Left ventricle myocardium inferior (tissue), 1 donor: ENCODE results near the gene MARCHF4. TPM values are rescaled to one million over a fixed set of nuclear protein-coding genes. Genes with fewer than 3 reads are reported as not detected.

ENCODE experiments used
- DNase-seq: peaks from one replicate; pipeline ENCODE4 v3.0.0-alpha.2; 2020
- H3K27ac ChIP-seq: fragments of 200-600 bp; replicated peaks from 2 replicates; pipeline ENCODE4 v1.8.0; 2021
- H3K27me3 ChIP-seq: fragments of 200-600 bp; 2 replicates; pipeline ENCODE4 v1.8.0; 2021; ENCODE audit warnings: low read depth
- H3K36me3 ChIP-seq: fragments of 200-600 bp; 2 replicates; pipeline ENCODE4 v1.8.0; 2021
- H3K4me1 ChIP-seq: fragments of 200-600 bp; 2 replicates; pipeline ENCODE4 v1.8.0; 2021
- H3K4me3 ChIP-seq: fragments of 200-600 bp; 2 replicates; pipeline ENCODE4 v1.8.0; 2021; ENCODE audit warnings: mild to moderate bottlenecking, moderate library complexity
- H3K9me3 ChIP-seq: fragments of 200-600 bp; replicated peaks from 2 replicates; pipeline ENCODE4 v1.8.0; 2021
- intact Hi-C: fragments of 100-400 bp; cut with micrococcal nuclease; formaldehyde crosslinking; loops from one replicate; pipeline ENCODE4 v1.11.0; 2022
- total RNA-seq: library from RNA; stranded (reverse); fragmentation: NEBNext Ultra II Directional; extraction: Animal tissue kit (Norgen Biotek cat#: 25700); gene quantifications from one replicate; pipeline ENCODE4 v1.2.1, GENCODE V29; 2021
- TF ChIP-seq, protein P1 (sequence below): fragments of 200-600 bp; IDR thresholded peaks from 2 replicates; pipeline ENCODE4 v1.8.0; 2021; ENCODE audit warnings: antibody characterized with exemption, mild to moderate bottlenecking, borderline replicate concordance
- donor health status: DM: no; HTN: yes; CAD: no; lungs with severe emphysema.

The MARCHF4 gene
- total RNA-seq, 1 donor from 2014 or later = 0.08 TPM

DNA sequence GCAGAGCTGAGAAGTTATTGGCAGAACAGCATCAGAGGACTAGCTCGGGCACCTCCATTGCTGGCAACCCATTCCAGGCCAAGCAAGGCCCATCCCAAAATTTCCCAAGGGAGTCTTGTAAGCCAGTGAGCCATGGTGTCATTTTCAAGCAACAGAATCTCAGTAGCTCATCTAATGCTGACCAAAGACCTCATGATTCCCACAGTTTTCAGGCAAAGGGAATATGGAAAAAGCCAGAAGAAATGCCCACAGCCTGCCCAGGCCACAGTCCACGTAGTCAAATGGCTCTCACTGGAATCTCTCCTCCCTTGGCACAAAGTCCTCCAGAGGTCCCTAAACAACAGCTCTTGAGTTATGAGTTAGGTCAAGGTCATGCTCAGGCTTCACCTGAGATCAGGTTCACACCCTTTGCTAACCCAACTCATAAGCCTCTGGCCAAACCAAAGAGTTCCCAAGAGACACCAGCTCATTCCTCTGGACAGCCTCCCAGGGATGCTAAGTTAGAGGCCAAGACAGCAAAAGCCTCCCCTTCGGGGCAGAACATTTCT lies 42.6 kb upstream of the MARCHF4 start:
- Histone ChIP-seq H3K27me3 (no peaks in the 10 kb centered on the region), H3K27ac (no peak overlapping the region), H3K4me3 (no peak overlapping the region), H3K9me3 (no peaks in the 10 kb centered on the region), H3K4me1 (peaks cover 34% of the 10 kb centered on the region), H3K36me3 (peaks cover 36% of the 10 kb centered on the region)
- TF ChIP-seq, protein P1, sequence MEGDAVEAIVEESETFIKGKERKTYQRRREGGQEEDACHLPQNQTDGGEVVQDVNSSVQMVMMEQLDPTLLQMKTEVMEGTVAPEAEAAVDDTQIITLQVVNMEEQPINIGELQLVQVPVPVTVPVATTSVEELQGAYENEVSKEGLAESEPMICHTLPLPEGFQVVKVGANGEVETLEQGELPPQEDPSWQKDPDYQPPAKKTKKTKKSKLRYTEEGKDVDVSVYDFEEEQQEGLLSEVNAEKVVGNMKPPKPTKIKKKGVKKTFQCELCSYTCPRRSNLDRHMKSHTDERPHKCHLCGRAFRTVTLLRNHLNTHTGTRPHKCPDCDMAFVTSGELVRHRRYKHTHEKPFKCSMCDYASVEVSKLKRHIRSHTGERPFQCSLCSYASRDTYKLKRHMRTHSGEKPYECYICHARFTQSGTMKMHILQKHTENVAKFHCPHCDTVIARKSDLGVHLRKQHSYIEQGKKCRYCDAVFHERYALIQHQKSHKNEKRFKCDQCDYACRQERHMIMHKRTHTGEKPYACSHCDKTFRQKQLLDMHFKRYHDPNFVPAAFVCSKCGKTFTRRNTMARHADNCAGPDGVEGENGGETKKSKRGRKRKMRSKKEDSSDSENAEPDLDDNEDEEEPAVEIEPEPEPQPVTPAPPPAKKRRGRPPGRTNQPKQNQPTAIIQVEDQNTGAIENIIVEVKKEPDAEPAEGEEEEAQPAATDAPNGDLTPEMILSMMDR = no peak
- intact Hi-C loops = no loop called here
- no peak for DNase-seq

DNA sequence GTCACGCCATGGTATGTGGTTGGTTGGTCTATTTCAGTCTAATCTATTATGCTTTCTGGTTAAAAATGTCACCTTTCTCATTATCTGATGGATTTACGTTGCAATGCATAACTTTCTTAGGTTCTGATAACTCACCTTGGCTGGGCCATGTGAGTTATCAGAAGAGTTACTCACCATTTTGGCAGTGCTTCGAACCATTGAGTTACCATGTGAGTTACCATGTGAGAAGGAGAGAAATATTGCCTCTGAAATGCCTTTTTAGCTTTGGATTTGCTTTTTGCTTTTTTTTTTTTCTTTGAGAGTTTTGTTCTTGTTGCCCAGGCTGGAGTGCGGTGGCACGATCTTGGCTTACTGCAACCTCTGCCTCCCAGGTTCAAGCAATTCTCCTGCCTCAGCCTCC lies 41.6 kb upstream of the MARCHF4 start:
- intact Hi-C loops = no loop called here
- TF ChIP-seq, protein P1 = no peak

DNA sequence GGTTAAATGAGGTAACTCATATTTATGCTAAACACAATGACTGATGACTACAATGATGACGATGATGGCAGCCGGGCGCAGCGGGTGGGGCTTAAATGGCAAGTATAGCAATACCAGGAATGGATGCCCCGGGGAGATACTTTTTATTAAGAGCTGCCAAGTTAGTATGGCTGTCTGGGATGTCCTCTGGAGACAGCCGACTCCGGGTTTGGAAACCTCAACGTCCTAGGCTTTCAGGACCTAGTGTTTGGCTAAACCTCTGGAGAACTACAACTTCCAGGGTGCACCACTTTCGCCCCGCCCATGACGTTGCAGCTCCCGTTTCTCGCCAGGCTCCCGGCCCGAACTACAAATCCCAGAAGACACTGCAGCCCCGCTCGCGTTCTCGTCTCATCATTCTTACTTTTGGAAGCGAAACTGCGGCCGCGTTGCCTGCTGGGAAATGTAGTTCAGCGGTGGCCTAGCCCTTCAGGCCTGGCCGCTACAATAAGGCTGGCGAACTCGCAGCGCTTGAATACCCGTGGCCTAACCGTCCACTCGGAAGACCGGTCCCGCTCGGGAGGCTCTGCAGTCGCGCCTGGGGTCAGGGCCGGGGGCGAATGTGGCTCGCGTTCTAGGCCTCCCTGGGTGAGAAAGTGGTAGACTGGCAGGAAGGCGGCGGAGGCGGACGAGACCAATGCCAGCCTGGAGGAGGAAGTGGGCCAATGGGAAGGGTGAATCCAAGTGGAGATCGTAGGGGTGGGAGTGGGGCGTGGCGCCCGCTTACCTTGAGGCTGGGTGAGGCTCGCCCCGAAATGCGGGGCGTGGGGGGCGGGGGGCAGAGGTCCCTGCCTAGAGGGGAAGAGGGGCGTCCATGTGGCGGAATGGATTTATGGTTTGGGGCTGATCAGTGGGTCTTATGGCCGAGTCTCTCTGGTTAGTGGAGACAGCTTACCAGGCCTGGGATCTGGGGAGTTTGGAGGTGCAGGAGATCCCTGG lies 40.0 kb upstream of the MARCHF4 start, which contains the start of gene SMARCAL1:
TSS of gene SMARCAL1 (plus strand) at position 463 of the 978 bp plus-strand sequence. CDS start 2,221 bp downstream, outside the sequence.
- H3K4me1 ChIP-seq = peaks cover 34% of the 10 kb centered on the region
- H3K9me3 ChIP-seq = no peaks in the 10 kb centered on the region
- H3K36me3 ChIP-seq = peaks cover 20% of the 10 kb centered on the region
- peak; percentile 99 for DNase-seq
- intact Hi-C loops = no loop called here
- TF ChIP-seq, protein P1 = no peak
- H3K27ac ChIP-seq = peak within 1 kb of the TSS; percentile 99
- peak within 1 kb of the TSS; percentile 78 for H3K4me3 ChIP-seq
- H3K27me3 ChIP-seq = peaks cover 14% of the 10 kb centered on the region

More for the DNA sequence above, 41.6 kb upstream of the MARCHF4 start:
- Histone ChIP-seq H3K27me3 (no peaks in the 10 kb centered on the region), H3K4me1 (peaks cover 34% of the 10 kb centered on the region), H3K4me3 (no peak overlapping the region), H3K36me3 (peaks cover 29% of the 10 kb centered on the region), H3K9me3 (no peaks in the 10 kb centered on the region), H3K27ac (no peak overlapping the region)
- no peak for DNase-seq

DNA sequence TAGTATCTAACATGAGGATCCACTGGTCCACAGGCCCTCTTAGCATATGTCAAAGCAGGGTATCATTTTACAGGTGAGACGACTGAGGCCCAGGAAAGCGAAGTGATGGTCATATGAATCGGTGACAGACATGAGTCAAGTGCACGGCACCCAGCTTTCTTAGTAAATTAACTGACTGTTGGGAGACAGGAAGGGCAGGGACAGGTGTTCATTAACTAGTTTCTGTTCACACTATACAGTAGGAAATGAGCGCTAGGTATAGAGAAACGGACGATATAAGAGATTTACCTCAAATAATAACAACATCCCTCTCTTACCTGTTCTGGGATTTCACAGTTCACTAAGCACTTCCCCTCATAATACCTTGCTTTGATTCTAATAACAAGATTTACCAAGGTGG lies 38.3 kb upstream of the MARCHF4 start:
- intact Hi-C loops = no loop called here
- peaks cover 19% of the 10 kb centered on the region for H3K27me3 ChIP-seq
- TF ChIP-seq, protein P1 = no peak

DNA sequence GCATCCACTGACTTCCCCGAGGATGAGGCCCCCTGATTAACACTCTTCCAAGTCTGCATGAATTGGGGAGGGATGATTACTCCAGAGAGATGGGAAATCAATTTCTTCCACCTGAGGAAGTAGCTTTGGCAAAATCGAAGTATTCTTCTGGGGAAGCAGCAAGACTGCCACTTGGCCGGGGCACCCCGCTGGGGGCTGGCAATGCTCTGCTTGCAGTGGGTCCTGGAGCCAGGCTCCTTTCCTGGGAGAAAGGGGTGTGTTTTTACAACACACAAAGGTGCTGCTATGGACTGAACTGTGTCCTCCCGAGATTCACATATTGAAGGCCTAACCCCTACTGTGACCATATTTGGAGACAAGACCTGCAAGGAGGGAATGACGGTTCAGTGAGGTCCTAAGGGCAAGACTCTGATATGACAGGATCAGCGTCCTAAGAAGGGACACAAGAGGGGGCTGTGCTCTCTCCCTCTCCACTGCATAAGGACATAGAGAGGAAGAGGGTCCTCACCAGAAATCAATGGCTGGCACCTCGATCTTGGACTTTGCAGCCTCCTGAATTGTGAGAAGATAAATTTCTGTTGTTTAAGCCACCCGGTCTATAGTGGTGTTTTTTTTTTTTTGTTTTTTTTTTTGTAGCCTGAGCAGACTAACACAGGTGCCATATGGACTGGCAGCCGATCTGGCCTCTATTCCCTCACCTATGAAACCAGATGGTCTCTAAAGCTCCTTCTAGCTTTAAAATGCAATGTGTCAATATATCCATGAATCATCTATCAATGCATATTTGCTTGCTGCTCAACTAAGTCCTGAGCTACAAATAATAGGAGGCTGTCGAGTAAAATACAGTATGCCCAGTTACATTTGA lies 36.4 kb upstream of the MARCHF4 start:
- Histone ChIP-seq H3K27me3 (peaks cover 19% of the 10 kb centered on the region), H3K9me3 (no peaks in the 10 kb centered on the region), H3K4me1 (peaks cover 13% of the 10 kb centered on the region), H3K27ac (no peak overlapping the region), H3K36me3 (no peaks in the 10 kb centered on the region), H3K4me3 (no peak overlapping the region)
- no peak for DNase-seq
- intact Hi-C loops = no loop called here
- TF ChIP-seq, protein P1 = no peak

More for the DNA sequence above, 38.3 kb upstream of the MARCHF4 start:
- Histone ChIP-seq H3K9me3 (no peaks in the 10 kb centered on the region), H3K36me3 (peaks cover 11% of the 10 kb centered on the region), H3K27ac (no peak overlapping the region), H3K4me3 (no peak overlapping the region), H3K4me1 (peaks cover 19% of the 10 kb centered on the region)
- DNase-seq = no peak
